Parathyroid adenoma (tissue), 2 donors: ENCODE measurements around the gene COMMD3.

Experiments used
- H2AFZ ChIP-seq: fragments of 300-600 bp; sonication (generic); one replicate; pipeline ENCODE4 v1.7.0; 2017; ENCODE audit warnings: antibody characterized with exemption, mild to moderate bottlenecking
- H3K27ac ChIP-seq: fragments of 300-600 bp; sonication (generic); one replicate; pipeline ENCODE4 v1.7.0; 2017
- H3K27me3 ChIP-seq: fragments of 300-600 bp; sonication (generic); one replicate; pipeline ENCODE4 v1.7.0; 2017; ENCODE audit warnings: low read length; ENCODE audit not compliant: control insufficient read depth, insufficient read depth
- H3K36me3 ChIP-seq: fragments of 300-600 bp; sonication (generic); one replicate; pipeline ENCODE4 v1.7.0; 2017; ENCODE audit warnings: low read length; ENCODE audit not compliant: control insufficient read depth, insufficient read depth
- H3K4me1 ChIP-seq: fragments of 300-600 bp; sonication (generic); one replicate; pipeline ENCODE4 v1.7.0; 2017; ENCODE audit warnings: control low read depth
- H3K4me2 ChIP-seq: fragments of 300-600 bp; sonication (generic); one replicate; pipeline ENCODE4 v1.7.0; 2017; ENCODE audit warnings: low read length
- H3K4me3 ChIP-seq: fragments of 300-600 bp; sonication (generic); one replicate; pipeline ENCODE4 v1.7.0; 2017; ENCODE audit warnings: low read depth, low read length
- H3K79me2 ChIP-seq: fragments of 300-600 bp; sonication (generic); one replicate; pipeline ENCODE4 v1.7.0; 2017; ENCODE audit warnings: control low read depth
- H3K9ac ChIP-seq: fragments of 300-600 bp; sonication (generic); one replicate; pipeline ENCODE4 v1.7.0; 2017; ENCODE audit warnings: mild to moderate bottlenecking
- H3K9me3 ChIP-seq: fragments of 300-600 bp; sonication (generic); one replicate; pipeline ENCODE4 v1.7.0; 2017; ENCODE audit warnings: low read length; ENCODE audit not compliant: control insufficient read depth
- TF ChIP-seq, protein P1 (sequence below): fragments of 300-600 bp; sonication (generic); IDR thresholded peaks from one replicate; pipeline ENCODE4 v1.7.0; 2017; ENCODE audit warnings: antibody characterized with exemption, mild to moderate bottlenecking
- donor health status: primary hyperparathyroidism.

The COMMD3 gene

DNA sequence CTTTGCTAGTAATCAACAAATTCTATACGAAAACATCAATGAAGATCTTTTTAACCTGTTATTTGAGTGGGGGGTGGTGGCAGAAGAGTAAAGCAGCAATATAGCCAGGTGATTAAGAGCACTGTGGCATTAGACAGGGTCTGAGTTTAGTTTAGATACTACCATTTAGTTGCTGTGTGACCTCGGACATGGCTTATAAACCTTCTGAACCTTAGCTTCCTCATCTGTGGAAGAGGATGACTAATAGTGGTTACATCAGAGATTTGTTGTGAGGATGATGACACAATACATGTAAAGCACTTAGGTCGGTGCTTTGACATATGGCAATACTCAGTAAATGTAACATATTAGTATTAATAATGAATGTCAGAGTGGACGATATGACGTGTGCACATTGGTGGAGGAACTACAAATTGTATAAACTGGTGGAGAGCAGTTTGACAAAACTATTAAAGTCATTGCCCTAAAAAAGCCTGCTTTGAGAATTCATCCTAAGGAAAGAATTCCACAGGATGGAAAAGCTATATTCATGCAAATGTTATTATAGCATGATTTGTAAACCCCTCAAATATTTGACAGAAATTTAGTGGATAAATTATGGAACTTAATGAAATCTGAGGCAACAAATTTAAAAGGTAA lies 53.4 kb downstream of the COMMD3 start:
- no peak overlapping the region for H2AFZ ChIP-seq
- no peaks in the 10 kb centered on the region for H3K36me3 ChIP-seq
- no peaks in the 10 kb centered on the region for H3K9me3 ChIP-seq
- H3K9ac ChIP-seq: no peak overlapping the region
- no peak overlapping the region for H3K4me3 ChIP-seq
- no peaks in the 10 kb centered on the region for H3K27me3 ChIP-seq
- TF ChIP-seq, protein P1, sequence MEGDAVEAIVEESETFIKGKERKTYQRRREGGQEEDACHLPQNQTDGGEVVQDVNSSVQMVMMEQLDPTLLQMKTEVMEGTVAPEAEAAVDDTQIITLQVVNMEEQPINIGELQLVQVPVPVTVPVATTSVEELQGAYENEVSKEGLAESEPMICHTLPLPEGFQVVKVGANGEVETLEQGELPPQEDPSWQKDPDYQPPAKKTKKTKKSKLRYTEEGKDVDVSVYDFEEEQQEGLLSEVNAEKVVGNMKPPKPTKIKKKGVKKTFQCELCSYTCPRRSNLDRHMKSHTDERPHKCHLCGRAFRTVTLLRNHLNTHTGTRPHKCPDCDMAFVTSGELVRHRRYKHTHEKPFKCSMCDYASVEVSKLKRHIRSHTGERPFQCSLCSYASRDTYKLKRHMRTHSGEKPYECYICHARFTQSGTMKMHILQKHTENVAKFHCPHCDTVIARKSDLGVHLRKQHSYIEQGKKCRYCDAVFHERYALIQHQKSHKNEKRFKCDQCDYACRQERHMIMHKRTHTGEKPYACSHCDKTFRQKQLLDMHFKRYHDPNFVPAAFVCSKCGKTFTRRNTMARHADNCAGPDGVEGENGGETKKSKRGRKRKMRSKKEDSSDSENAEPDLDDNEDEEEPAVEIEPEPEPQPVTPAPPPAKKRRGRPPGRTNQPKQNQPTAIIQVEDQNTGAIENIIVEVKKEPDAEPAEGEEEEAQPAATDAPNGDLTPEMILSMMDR: no peak
- no peaks in the 10 kb centered on the region for H3K4me1 ChIP-seq
- no peak overlapping the region for H3K27ac ChIP-seq
- H3K4me2 ChIP-seq: no peak overlapping the region
- H3K79me2 ChIP-seq: no peaks in the 10 kb centered on the region
